K562 (cell line): ENCODE data around the gene PUM2. TPM values are rescaled to one million over a fixed set of nuclear protein-coding genes. Genes with fewer than 3 reads are reported as not detected.

Source experiments
- BCL6 ChIP-seq: fragments of 250-450 bp; sonication (Bioruptor Pico); IDR thresholded peaks from 2 replicates; pipeline ENCODE4 v1.4.0; 2020
- CTBP1 ChIP-seq: fragments of 450-650 bp; IDR thresholded peaks from 2 replicates; pipeline ENCODE4 v1.6.1; 2016; ENCODE audit warnings: borderline replicate concordance
- ESRRA ChIP-seq: fragments of 450-650 bp; IDR thresholded peaks from 2 replicates; pipeline ENCODE4 v1.6.1; 2014; ENCODE audit warnings: low read depth, mild to moderate bottlenecking, moderate library complexity, borderline replicate concordance
- FOXP1 ChIP-seq: sonication (generic); formaldehyde crosslinking; IDR thresholded peaks from 2 replicates; pipeline ENCODE4 v1.8.0; 2022; ENCODE audit warnings: mild to moderate bottlenecking, missing genetic modification reagents
- GABPA ChIP-seq: fragments of 200-800 bp; sonication (Bioruptor generic); conservative IDR thresholded peaks from 2 replicates; pipeline ENCODE4 v1.6.1; 2016; ENCODE audit warnings: low read depth, missing genetic modification characterization, missing compliant biosample characterization
- IFI16 ChIP-seq: fragments of 250-450 bp; sonication (Bioruptor Pico); IDR thresholded peaks from 2 replicates; pipeline ENCODE4 v2.1.2; 2022; ENCODE audit warnings: mild to moderate bottlenecking, inconsistent platforms
- MAFG ChIP-seq: fragments of 450-650 bp; conservative IDR thresholded peaks from 2 replicates; pipeline ENCODE4 v1.6.1; 2016; ENCODE audit warnings: missing genetic modification characterization, missing compliant biosample characterization
- NCOA2 ChIP-seq, 2 experiments: fragments of 450-650 bp; IDR thresholded peaks; 2 replicates each; pipeline ENCODE4 v1.6.1; 2018; ENCODE audit warnings: mild to moderate bottlenecking in 2 of 2, moderate library complexity in 1 of 2; ENCODE audit not compliant: partially characterized antibody in 2 of 2
- NFATC3 ChIP-seq: fragments of 450-650 bp; IDR thresholded peaks from 2 replicates; pipeline ENCODE4 v1.6.1; 2017; ENCODE audit warnings: mild to moderate bottlenecking
- RBM22 ChIP-seq: fragments of 200-400 bp; formaldehyde crosslinking; IDR thresholded peaks from 2 replicates; pipeline ENCODE4 v1.6.1; 2018; ENCODE audit warnings: low read length, low read depth; ENCODE audit not compliant: poor library complexity, severe bottlenecking
- SAP30 ChIP-seq: fragments of 200-600 bp; sonication (generic); IDR thresholded peaks from 2 replicates; pipeline ENCODE4 v1.6.1; 2012; ENCODE audit warnings: borderline replicate concordance, low read depth, mild to moderate bottlenecking, moderate library complexity, low read length, control low read depth, inconsistent platforms; ENCODE audit not compliant: insufficient read depth, poor library complexity, severe bottlenecking
- SP2 ChIP-seq: IDR thresholded peaks from 2 replicates; pipeline ENCODE4 v1.6.1; 2011; ENCODE audit warnings: mild to moderate bottlenecking, low read depth, low read length, moderate library complexity; ENCODE audit not compliant: poor library complexity, severe bottlenecking; ENCODE audit errors: extremely low read depth
- TFAM ChIP-seq: fragments of 250-450 bp; sonication (Bioruptor Pico); conservative IDR thresholded peaks from 2 replicates; pipeline ENCODE4 v1.5.0; 2021; ENCODE audit warnings: mild to moderate bottlenecking, moderate library complexity
- TGIF2 ChIP-seq: sonication (generic); formaldehyde crosslinking; IDR thresholded peaks from 2 replicates; pipeline ENCODE4 v1.8.1; 2022; ENCODE audit warnings: mild to moderate bottlenecking, missing genetic modification reagents, moderate library complexity
- ZBTB1 ChIP-seq: sonication (generic); formaldehyde crosslinking; IDR thresholded peaks from 2 replicates; pipeline ENCODE4 v1.8.1; 2023; ENCODE audit warnings: missing genetic modification reagents, low read depth, mild to moderate bottlenecking, borderline replicate concordance
- ZNF239 ChIP-seq: fragments of 250-450 bp; sonication (Bioruptor Pico); IDR thresholded peaks from 2 replicates; pipeline ENCODE4 v1.4.0; 2020; ENCODE audit warnings: mild to moderate bottlenecking
- ZNF324 ChIP-seq: fragments of 250-450 bp; sonication (Bioruptor Pico); IDR thresholded peaks from 2 replicates; pipeline ENCODE4 v1.4.0; 2020; ENCODE audit warnings: mild to moderate bottlenecking
- ZNF436 ChIP-seq: fragments of 250-450, 450-650 bp; sonication (Bioruptor Pico); formaldehyde crosslinking; IDR thresholded peaks from 2 replicates; pipeline ENCODE4 v1.7.0; 2020; ENCODE audit warnings: mild to moderate bottlenecking
- polyA plus RNA-seq, 8 experiments: library from polyadenylated mRNA; depleted of rRNA in 4 of 8; stranded (reverse) in 5 of 8; unstranded in 3 of 8; fragments of >200 nt; fragmentation: Nextera tagmentation in 2 of 8; fragmentation: Illumina TruSeq in 1 of 8; extraction: Ambion mirVana in 2 of 8; extraction: Trizol in 1 of 8; gene quantifications; 2 replicates each; pipeline versions ENCODE4 v1.2.1 to v1.2.3, GENCODE V29; 2011 to 2014; ENCODE audit warnings: inconsistent platforms in 1 of 8, missing spikeins in 1 of 8
- total RNA-seq, 7 experiments: library from RNA; depleted of rRNA in 6 of 7; stranded (reverse); fragments of >200 nt in 6 of 7; fragmentation: Illumina TruSeq in 2 of 7; extraction: Trizol in 2 of 7; gene quantifications; 2 replicates each; pipeline versions ENCODE4 v1.2.1 to v1.2.3, GENCODE V29; 2011 to 2021; ENCODE audit warnings: low replicate concordance in 1 of 7
- TF ChIP-seq, protein P1 (sequence below): fragments of 250-450 bp; sonication (Bioruptor Pico); IDR thresholded peaks from 2 replicates; pipeline ENCODE4 v1.5.0; 2020; ENCODE audit warnings: mild to moderate bottlenecking, borderline replicate concordance
- TF ChIP-seq, protein P2 (sequence below): fragments of 250-450 bp; sonication (Bioruptor Pico); IDR thresholded peaks from 2 replicates; pipeline ENCODE4 v1.5.0; 2022; ENCODE audit warnings: mild to moderate bottlenecking
- TF ChIP-seq, protein P3 (sequence below): fragments of 450-650 bp; formaldehyde crosslinking; IDR thresholded peaks from 2 replicates; pipeline ENCODE4 v1.4.0; 2020; ENCODE audit warnings: mild to moderate bottlenecking, moderate library complexity
- TF ChIP-seq, protein P4 (sequence below), 2 experiments: fragments of 450-650 bp in 1 of 2; sonication (generic) in 1 of 2; formaldehyde crosslinking; conservative IDR thresholded peaks; 2 replicates each; pipeline versions ENCODE4 v1.4.0 to v1.8.1; 2020 to 2022; ENCODE audit warnings: mild to moderate bottlenecking in 1 of 2, missing genetic modification reagents in 1 of 2

The PUM2 gene
- total and polyA plus RNA-seq, 9 of the 15 experiments (the other 6 are each of a cell fraction or from before 2014, with no cell fraction given): 13.4 to 61.9 (median 28.3) TPM

DNA sequence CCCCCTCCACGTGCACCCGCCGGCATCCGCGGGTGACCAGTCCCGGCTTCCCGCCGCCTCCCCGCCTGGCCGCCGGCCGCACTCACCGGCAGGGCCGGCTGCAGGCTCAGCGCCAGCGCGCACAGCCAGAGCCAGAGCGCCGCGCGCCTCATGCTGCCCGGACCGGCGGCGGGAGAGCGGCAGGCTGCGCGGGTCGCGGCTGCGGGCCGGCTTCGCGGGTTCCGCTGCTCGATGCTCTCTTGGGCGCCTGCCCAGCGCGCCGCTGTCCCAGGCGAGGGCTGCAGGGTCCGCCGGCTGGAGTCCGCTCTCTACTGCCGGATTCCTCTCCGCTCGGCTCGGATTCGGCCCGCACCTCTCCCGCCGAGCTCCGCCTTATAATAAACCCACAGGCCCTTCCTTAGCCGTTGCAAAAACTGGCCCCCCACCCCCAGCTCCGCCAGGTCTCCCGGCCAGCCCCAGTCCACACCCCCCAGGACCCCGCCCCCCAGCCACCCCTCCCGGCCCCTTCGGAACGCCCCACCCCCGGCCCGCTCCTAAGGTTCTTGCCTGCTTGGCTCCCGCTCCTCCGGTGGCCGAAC lies 125.8 kb downstream of the PUM2 start, which contains the start of gene SDC1 (continued):
- TF ChIP-seq, protein P1, sequence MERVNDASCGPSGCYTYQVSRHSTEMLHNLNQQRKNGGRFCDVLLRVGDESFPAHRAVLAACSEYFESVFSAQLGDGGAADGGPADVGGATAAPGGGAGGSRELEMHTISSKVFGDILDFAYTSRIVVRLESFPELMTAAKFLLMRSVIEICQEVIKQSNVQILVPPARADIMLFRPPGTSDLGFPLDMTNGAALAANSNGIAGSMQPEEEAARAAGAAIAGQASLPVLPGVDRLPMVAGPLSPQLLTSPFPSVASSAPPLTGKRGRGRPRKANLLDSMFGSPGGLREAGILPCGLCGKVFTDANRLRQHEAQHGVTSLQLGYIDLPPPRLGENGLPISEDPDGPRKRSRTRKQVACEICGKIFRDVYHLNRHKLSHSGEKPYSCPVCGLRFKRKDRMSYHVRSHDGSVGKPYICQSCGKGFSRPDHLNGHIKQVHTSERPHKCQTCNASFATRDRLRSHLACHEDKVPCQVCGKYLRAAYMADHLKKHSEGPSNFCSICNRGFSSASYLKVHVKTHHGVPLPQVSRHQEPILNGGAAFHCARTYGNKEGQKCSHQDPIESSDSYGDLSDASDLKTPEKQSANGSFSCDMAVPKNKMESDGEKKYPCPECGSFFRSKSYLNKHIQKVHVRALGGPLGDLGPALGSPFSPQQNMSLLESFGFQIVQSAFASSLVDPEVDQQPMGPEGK: no peak
- TF ChIP-seq ZNF239 (CRISPR knock-in tag): no peak
- no peak for TF ChIP-seq SP2
- TF ChIP-seq GABPA (tag): no peak
- no peak for TF ChIP-seq RBM22
- no peak for TF ChIP-seq IFI16 (CRISPR knock-in tag)
- TF ChIP-seq TFAM: no peak
- no peak for TF ChIP-seq MAFG (tag)
- TF ChIP-seq ZNF436 (CRISPR knock-in tag): no peak
- TF ChIP-seq TGIF2 (CRISPR knock-in tag): no peak
- TF ChIP-seq, protein P2, sequence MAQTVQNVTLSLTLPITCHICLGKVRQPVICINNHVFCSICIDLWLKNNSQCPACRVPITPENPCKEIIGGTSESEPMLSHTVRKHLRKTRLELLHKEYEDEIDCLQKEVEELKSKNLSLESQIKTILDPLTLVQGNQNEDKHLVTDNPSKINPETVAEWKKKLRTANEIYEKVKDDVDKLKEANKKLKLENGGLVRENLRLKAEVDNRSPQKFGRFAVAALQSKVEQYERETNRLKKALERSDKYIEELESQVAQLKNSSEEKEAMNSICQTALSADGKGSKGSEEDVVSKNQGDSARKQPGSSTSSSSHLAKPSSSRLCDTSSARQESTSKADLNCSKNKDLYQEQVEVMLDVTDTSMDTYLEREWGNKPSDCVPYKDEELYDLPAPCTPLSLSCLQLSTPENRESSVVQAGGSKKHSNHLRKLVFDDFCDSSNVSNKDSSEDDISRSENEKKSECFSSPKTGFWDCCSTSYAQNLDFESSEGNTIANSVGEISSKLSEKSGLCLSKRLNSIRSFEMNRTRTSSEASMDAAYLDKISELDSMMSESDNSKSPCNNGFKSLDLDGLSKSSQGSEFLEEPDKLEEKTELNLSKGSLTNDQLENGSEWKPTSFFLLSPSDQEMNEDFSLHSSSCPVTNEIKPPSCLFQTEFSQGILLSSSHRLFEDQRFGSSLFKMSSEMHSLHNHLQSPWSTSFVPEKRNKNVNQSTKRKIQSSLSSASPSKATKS (CRISPR knock-in tag): no peak
- no peak for TF ChIP-seq ESRRA
- TF ChIP-seq BCL6 (CRISPR knock-in tag): no peak
- TF ChIP-seq, protein P3, sequence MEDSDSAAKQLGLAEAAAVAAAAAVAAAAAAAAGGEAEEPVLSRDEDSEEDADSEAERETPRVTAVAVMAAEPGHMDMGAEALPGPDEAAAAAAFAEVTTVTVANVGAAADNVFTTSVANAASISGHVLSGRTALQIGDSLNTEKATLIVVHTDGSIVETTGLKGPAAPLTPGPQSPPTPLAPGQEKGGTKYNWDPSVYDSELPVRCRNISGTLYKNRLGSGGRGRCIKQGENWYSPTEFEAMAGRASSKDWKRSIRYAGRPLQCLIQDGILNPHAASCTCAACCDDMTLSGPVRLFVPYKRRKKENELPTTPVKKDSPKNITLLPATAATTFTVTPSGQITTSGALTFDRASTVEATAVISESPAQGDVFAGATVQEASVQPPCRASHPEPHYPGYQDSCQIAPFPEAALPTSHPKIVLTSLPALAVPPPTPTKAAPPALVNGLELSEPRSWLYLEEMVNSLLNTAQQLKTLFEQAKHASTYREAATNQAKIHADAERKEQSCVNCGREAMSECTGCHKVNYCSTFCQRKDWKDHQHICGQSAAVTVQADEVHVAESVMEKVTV (CRISPR knock-in tag): no peak
- peak; percentile 31; the same call in 1 of the 2 replicates for TF ChIP-seq CTBP1
- no peak for TF ChIP-seq NFATC3
- TF ChIP-seq ZBTB1 (CRISPR knock-in tag): no peak
- TF ChIP-seq NCOA2 (IDR thresholded peaks at IDR 0.05; ENCODE audit: partially characterized antibody in 2 of 2): no peak
- TF ChIP-seq FOXP1: no peak
- TF ChIP-seq, protein P4, sequence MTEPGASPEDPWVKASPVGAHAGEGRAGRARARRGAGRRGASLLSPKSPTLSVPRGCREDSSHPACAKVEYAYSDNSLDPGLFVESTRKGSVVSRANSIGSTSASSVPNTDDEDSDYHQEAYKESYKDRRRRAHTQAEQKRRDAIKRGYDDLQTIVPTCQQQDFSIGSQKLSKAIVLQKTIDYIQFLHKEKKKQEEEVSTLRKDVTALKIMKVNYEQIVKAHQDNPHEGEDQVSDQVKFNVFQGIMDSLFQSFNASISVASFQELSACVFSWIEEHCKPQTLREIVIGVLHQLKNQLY (CRISPR knock-in tag; conservative IDR thresholded peaks at IDR 0.05): no peak
- TF ChIP-seq ZNF324 (CRISPR knock-in tag): no peak
- TF ChIP-seq SAP30: no peak
